Measurements from ENCODE around the gene PTPN21.

GRCh38 chr14:88439088-88439487 lies 115.7 kb downstream of the PTPN21 start:
- no peak for TF ChIP-seq ZNF561 (tag by site-specific recombination; IDR thresholded peaks at IDR 0.05; ENCODE audit: borderline replicate concordance)
- TF ChIP-seq CTCF (tag by site-specific recombination; IDR thresholded peaks at IDR 0.05) = no peak
- TF ChIP-seq, protein P1, sequence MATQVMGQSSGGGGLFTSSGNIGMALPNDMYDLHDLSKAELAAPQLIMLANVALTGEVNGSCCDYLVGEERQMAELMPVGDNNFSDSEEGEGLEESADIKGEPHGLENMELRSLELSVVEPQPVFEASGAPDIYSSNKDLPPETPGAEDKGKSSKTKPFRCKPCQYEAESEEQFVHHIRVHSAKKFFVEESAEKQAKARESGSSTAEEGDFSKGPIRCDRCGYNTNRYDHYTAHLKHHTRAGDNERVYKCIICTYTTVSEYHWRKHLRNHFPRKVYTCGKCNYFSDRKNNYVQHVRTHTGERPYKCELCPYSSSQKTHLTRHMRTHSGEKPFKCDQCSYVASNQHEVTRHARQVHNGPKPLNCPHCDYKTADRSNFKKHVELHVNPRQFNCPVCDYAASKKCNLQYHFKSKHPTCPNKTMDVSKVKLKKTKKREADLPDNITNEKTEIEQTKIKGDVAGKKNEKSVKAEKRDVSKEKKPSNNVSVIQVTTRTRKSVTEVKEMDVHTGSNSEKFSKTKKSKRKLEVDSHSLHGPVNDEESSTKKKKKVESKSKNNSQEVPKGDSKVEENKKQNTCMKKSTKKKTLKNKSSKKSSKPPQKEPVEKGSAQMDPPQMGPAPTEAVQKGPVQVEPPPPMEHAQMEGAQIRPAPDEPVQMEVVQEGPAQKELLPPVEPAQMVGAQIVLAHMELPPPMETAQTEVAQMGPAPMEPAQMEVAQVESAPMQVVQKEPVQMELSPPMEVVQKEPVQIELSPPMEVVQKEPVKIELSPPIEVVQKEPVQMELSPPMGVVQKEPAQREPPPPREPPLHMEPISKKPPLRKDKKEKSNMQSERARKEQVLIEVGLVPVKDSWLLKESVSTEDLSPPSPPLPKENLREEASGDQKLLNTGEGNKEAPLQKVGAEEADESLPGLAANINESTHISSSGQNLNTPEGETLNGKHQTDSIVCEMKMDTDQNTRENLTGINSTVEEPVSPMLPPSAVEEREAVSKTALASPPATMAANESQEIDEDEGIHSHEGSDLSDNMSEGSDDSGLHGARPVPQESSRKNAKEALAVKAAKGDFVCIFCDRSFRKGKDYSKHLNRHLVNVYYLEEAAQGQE (tag by site-specific recombination; IDR thresholded peaks at IDR 0.05) = no peak
- no peak for TF ChIP-seq ZNF629 (tag by site-specific recombination; IDR thresholded peaks at IDR 0.05)
- TF ChIP-seq ZNF341 (tag by site-specific recombination; IDR thresholded peaks at IDR 0.05; ENCODE audit: low read depth) = no peak
- no peak for TF ChIP-seq ZNF768 (tag by site-specific recombination; IDR thresholded peaks at IDR 0.05)
- TF ChIP-seq ZNF416 (tag by site-specific recombination; IDR thresholded peaks at IDR 0.05) = no peak
- TF ChIP-seq ZNF830 (tag by site-specific recombination; IDR thresholded peaks at IDR 0.05; ENCODE audit: low read depth) = no peak
- TF ChIP-seq ZNF549 (tag by site-specific recombination; IDR thresholded peaks at IDR 0.05) = no peak
- no peak for TF ChIP-seq ZNF473 (tag by site-specific recombination; IDR thresholded peaks at IDR 0.05)
- no peak for TF ChIP-seq ZNF350 (tag by site-specific recombination; IDR thresholded peaks at IDR 0.05)
